Measurements from ENCODE around the gene PAFAH2. TPM values are rescaled to one million over a fixed set of nuclear protein-coding genes. Genes with fewer than 3 reads are reported as not detected.

Gene PAFAH2
- total RNA-seq, 1 experiment from 2014 or later: 13.0 TPM

DNA sequence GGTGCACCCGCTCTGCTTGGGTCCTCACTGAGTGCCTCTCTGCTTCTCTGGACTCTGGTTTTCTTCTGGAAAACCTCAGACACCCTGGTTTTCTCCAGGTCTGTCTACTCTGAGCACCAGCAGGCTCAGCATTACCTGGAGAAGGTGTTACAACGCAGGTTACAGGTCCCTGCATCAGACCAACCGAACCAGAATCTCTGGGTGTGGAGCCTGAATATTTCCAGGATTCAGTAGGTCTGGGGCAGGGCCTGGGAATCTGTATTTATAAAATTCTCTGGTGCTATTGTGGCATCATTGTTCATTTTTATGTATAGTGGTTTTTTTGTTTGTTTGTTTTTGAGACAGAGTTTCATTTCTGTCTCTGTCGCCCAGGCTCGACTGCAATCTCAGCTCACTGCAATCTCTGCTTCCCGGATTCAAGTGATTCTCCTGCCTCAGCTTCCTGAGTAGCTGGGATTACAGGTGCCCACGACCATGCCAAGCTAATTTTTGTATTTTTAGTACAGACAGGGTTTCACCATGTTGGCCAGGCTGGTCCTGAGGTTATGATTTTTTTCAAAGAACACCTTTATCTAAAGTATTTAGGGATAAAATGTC lies 49.5 kb upstream of the PAFAH2 start (continued):
- TF ChIP-seq POLR2AphosphoS5 (IDR thresholded peaks at IDR 0.05; ENCODE audit: low read depth, low read length) (no peak), CBX3 (IDR thresholded peaks at IDR 0.05; ENCODE audit: low read depth) (no peak)

DNA sequence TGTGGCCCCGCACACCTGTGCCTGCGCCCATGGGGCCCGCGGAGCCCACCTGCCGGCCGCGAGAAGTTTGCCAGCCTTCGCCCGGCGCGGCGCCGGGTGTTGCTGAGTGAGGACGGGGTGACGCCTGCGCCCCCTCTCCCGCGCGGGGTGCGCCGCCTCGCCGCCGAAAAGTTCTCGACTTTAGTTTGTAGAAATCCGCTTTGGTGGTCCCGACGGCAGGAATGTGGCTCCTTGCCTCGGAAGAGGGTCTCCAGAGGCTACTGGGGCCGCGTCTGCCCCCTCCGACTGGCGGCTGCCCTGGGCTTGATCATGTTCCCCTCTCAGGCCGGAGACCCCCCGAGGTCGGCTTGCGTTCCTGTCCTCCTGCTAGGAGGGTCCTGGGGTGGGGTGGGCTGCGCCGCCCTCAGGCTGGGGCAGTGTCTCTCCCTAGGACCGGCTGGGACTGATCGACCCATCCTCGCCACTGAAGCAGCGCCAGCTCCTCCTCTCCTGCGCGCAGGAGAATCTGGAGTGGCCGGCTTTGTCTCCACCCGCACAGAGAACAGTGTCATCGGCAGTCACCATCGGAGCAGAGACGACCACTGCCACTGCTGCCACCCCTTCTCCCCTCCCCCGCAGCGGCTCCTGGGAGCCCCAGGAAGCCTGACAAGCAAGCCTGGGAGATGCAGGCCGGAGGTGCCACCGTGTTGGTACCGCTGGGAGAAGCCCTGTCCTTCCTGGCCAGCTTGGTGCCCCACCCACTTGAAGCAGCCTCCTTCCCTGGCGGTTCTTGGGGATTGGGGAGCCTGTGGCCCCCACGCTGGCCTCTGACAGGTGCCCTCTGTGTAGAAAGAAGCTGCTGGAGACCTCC lies 48.6 kb upstream of the PAFAH2 start:
- ChIA-PET POLR2A (no interaction called here), RAD21 (ENCODE audit: low non-redundant PET in 1 of 2, low total read pairs in 2 of 2, uncharacterized antibody in 2 of 2, unreplicated experiment in 2 of 2) (no interaction called here), CTCF (interaction anchor here (2.5 kb wide), 1 partner anchor 10 kb away, joined by 7 read pairs; no protein-coding TSS in a partner anchor)
- H4K20me1 ChIP-seq (ENCODE audit: insufficient read depth): no peaks in the 10 kb centered on the region
- DNase-seq (ENCODE audit: low read depth, low spot score): no peak
- H3K36me3 ChIP-seq (ENCODE audit: control insufficient read depth in 1 of 2, insufficient read depth in 2 of 2, low read length in 2 of 2): no peaks in the 10 kb centered on the region
- no peak overlapping the region for H3K4me2 ChIP-seq (ENCODE audit: low read length)
- H3K79me2 ChIP-seq (ENCODE audit: insufficient read depth, low read length): no peaks in the 10 kb centered on the region
- H3K27ac ChIP-seq (ENCODE audit: low read depth, low read length): no peak overlapping the region
- H3K27me3 ChIP-seq (ENCODE audit: insufficient read depth, low read length): no peaks in the 10 kb centered on the region
- no peak overlapping the region for H3K4me3 ChIP-seq (replicated peaks in 1 of 2; ENCODE audit: low read depth in 1 of 2, low read length in 2 of 2)
- intact Hi-C loops (cut with micrococcal nuclease): no loop called here
- H3K4me1 ChIP-seq (ENCODE audit: control insufficient read depth in 1 of 2, insufficient read depth in 2 of 2, low read length in 2 of 2): no peaks in the 10 kb centered on the region
- H3K9me3 ChIP-seq (ENCODE audit: control insufficient read depth in 1 of 2, insufficient read depth in 1 of 2, low read depth in 1 of 2, low read length in 2 of 2): no peaks in the 10 kb centered on the region
- H3K9ac ChIP-seq (ENCODE audit: low read length): no peak overlapping the region
- no peaks in the 10 kb centered on the region for H3K9me2 ChIP-seq (ENCODE audit: insufficient read depth)
- no peak overlapping the region for H2AFZ ChIP-seq (ENCODE audit: low read depth, low read length, poor library complexity, severe bottlenecking)
- BruUV-seq (replicated peaks): no TSS peak
- ATAC-seq: no peak
- TF ChIP-seq JUND (IDR thresholded peaks at IDR 0.05) (no peak), ZNF274 (IDR thresholded peaks at IDR 0.05; ENCODE audit: low read depth, low read length) (no peak), SP1 (IDR thresholded peaks at IDR 0.05; ENCODE audit: low read depth) (no peak), EZH2 (IDR thresholded peaks at IDR 0.05) (no peak), POLR2A (IDR thresholded peaks at IDR 0.05; ENCODE audit: borderline replicate concordance, extremely low read depth, insufficient read depth, insufficient read length) (no peak), SIN3A (IDR thresholded peaks at IDR 0.05; ENCODE audit: low read depth) (no peak), SRF (IDR thresholded peaks at IDR 0.05; ENCODE audit: low read depth) (no peak), TCF7L2 (IDR thresholded peaks at IDR 0.05; ENCODE audit: borderline replicate concordance, extremely low read depth, insufficient read depth, insufficient read length) (no peak), YY1 (IDR thresholded peaks at IDR 0.05; ENCODE audit: extremely low read depth, insufficient replicate concordance, low read depth, low read length) (no peak), EZH2phosphoT487 (IDR thresholded peaks at IDR 0.05; ENCODE audit: borderline replicate concordance) (no peak)
- TF ChIP-seq, protein P1, sequence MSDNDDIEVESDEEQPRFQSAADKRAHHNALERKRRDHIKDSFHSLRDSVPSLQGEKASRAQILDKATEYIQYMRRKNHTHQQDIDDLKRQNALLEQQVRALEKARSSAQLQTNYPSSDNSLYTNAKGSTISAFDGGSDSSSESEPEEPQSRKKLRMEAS (IDR thresholded peaks at IDR 0.05): no peak
- TF ChIP-seq, protein P2, sequence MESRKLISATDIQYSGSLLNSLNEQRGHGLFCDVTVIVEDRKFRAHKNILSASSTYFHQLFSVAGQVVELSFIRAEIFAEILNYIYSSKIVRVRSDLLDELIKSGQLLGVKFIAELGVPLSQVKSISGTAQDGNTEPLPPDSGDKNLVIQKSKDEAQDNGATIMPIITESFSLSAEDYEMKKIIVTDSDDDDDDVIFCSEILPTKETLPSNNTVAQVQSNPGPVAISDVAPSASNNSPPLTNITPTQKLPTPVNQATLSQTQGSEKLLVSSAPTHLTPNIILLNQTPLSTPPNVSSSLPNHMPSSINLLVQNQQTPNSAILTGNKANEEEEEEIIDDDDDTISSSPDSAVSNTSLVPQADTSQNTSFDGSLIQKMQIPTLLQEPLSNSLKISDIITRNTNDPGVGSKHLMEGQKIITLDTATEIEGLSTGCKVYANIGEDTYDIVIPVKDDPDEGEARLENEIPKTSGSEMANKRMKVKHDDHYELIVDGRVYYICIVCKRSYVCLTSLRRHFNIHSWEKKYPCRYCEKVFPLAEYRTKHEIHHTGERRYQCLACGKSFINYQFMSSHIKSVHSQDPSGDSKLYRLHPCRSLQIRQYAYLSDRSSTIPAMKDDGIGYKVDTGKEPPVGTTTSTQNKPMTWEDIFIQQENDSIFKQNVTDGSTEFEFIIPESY (IDR thresholded peaks at IDR 0.05; ENCODE audit: extremely low read depth, insufficient replicate concordance, low read length): no peak
- TF ChIP-seq, protein P3, sequence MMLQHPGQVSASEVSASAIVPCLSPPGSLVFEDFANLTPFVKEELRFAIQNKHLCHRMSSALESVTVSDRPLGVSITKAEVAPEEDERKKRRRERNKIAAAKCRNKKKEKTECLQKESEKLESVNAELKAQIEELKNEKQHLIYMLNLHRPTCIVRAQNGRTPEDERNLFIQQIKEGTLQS (IDR thresholded peaks at IDR 0.05): no peak
- TF ChIP-seq, protein P4, sequence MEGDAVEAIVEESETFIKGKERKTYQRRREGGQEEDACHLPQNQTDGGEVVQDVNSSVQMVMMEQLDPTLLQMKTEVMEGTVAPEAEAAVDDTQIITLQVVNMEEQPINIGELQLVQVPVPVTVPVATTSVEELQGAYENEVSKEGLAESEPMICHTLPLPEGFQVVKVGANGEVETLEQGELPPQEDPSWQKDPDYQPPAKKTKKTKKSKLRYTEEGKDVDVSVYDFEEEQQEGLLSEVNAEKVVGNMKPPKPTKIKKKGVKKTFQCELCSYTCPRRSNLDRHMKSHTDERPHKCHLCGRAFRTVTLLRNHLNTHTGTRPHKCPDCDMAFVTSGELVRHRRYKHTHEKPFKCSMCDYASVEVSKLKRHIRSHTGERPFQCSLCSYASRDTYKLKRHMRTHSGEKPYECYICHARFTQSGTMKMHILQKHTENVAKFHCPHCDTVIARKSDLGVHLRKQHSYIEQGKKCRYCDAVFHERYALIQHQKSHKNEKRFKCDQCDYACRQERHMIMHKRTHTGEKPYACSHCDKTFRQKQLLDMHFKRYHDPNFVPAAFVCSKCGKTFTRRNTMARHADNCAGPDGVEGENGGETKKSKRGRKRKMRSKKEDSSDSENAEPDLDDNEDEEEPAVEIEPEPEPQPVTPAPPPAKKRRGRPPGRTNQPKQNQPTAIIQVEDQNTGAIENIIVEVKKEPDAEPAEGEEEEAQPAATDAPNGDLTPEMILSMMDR (IDR thresholded peaks at IDR 0.05 in 2 of 3, conservative IDR thresholded peaks at IDR 0.05 in 1 of 3; ENCODE audit: borderline replicate concordance in 1 of 3, insufficient read depth in 1 of 3, low read depth in 2 of 3, low read length in 2 of 3): no peak
